ENCODE data around the gene POLA1.

POLA1 gene

DNA sequence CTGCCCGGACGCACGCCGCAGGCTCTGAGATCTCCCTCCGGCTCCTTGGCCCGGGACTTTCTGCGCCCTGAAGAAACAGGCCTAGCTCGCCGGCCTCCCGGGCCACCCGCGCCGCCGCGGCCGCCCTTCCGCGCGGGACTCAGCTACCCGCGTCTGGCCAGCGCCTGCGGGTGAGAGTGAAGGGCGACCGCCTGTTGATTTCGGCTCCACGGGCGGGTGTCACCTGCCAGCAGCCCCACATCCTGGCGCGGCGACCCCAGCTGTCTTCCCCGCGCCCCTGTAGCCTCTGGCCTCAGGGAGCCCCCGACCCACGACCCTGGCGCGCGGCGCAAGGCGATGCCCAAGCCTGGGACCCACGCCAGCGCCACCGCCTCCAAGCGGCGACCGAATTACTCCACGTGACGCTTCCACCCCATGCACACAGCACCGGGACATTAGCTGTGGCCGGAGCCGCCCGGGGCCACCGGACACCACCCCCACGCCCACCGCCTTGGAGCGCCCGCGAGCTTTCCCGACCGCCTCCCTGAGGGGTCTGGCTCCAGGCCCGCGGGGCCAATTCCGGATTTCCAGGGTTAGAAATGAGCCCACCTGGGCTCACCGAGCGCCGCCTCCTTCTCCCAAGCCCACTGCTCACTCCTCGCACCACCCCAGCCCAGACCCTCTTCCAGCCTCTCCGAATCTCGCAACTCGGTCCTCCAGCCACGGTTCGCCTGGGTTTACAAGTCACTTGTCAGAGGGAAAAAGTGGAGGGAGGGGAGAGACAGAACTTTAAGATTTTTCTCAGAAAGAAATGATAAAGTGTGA, 311.9 kb downstream of the POLA1 start:
- DNase-seq (ENCODE audit: low read depth in 1 of 2, low spot score in 1 of 2), result no peak

DNA sequence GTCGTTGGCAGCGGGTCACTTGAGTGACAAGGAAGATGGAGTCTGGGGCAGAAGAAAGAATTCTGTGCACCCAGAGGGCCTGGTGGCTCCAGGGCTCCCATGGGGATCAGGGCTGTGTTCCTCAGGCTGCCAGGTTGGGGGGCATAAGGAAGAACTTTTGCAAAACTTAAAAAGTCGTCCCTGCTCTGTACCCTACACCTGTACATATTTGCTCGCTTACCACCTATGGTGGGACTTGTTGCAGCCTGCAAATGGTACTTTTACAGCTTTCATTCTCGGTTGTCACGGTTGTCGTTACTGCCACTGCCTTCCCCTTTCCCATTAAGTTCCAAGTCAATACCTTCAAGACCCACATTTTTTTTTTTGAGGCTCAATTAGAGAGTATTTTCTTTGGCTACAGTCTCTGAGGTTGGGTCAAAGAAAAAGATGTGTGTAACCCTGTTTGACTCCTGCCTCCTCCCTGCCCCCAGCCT, 312.9 kb downstream of the POLA1 start:
- DNase-seq (ENCODE audit: low read depth in 1 of 2, low spot score in 1 of 2), result no peak

DNA sequence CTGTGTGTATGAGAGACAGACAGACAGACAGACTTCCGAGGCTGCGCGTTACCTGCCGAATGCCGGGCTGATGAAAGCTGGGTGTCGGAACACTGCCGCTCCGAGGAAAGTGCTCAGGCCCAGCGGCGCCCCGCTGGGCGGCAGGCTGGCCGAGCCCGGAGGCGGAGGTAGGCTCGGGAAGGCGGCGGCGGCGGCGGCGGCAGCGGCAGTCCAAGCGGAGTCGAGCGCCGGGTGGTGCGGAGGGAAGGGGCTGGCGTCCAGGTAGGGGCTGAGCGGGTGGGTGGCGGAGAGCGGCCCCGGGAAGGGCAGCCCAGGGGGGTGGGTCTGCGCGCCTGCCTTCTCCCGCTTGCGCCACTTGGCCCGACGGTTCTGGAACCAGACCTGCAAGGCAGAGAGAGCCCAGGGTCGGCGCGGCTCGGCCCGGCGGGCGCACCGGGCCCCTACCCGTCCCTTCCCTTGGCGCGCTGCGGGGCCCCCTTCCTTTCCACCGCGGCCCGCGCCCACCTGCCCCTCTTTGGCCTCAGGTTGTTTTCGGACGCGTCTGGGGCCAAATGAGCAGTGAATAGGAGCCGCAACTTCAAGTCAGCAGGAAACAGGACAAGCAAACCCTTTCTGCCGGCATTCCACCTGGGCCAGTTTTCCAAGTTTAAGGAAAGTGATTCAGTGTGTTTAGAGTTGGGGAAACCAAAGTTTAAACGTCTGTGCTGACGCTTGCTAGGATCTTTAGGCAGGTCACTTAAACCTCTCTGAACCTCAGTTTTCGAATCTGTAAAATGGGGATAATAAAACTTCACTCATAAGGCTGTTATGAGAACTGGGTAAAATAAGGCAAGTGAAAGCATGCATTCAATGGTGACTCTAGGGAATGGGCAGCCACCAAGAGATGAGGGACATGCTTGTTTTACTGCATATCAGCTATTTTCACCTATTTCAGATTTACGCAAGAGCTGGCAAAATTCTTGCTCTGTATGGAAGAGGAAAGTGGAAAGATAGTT, 313.6 kb downstream of the POLA1 start:
- no peak for DNase-seq (ENCODE audit: low read depth in 1 of 2, low spot score in 1 of 2)

DNA sequence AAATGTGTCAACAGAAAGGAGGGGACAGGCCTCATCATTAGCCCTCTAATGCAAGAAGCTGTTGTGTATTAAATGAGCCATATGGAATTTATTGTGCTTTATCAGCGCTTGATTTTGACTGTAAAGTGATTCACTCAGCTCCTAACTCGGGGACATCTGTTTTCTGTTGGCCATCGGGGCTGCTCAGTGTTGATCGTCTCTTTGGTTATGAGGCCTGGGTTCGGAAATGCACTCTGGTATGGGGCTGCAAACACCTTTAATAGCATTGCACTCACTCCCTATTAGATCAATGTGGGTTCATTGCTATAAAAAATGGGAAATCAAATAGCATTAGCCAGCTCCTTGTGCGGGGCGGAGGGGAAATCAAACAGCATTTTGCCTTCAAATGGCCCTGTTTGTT, 315.7 kb downstream of the POLA1 start:
- DNase-seq (ENCODE audit: low read depth in 1 of 2, low spot score in 1 of 2), result no peak

DNA sequence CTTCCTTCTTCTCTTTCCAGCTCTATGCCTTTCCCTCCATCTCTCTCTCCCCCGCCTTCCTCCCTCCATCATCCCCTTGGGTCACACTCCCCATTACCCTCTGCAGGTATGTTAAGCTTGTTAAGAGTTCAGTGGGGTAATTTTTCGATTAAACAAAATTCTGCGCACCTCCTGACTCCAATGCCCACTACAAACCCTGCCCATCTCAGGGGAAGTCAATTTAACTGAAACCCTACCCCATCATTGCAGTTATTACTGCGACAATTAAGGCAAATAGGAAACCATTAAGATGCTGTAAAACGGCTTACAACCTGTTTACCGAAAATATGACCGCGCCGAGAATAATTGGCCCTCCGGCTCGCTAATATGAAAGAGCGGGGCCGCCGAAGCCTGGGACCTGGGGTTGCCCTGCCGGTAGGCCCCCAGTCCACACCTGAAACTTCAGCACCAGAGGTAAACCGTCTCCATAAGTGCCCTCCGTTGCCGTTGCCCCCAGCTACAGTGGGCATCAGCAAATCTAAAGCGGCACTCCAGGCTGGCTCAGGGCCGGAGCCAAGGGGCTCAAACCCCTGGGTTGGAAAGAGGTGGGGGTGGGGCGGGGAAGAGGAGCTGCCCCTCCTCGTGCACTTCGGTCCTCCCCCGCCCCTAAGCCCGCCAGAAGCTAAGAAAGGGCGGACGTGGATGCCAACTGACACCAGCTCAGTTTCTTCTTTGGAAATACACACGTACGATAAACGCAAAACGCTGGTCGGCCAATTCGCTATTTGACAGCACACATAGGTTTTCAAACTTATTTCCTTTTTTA, 317.3 kb downstream of the POLA1 start:
- no peak for DNase-seq (ENCODE audit: low read depth in 1 of 2, low spot score in 1 of 2)

DNA sequence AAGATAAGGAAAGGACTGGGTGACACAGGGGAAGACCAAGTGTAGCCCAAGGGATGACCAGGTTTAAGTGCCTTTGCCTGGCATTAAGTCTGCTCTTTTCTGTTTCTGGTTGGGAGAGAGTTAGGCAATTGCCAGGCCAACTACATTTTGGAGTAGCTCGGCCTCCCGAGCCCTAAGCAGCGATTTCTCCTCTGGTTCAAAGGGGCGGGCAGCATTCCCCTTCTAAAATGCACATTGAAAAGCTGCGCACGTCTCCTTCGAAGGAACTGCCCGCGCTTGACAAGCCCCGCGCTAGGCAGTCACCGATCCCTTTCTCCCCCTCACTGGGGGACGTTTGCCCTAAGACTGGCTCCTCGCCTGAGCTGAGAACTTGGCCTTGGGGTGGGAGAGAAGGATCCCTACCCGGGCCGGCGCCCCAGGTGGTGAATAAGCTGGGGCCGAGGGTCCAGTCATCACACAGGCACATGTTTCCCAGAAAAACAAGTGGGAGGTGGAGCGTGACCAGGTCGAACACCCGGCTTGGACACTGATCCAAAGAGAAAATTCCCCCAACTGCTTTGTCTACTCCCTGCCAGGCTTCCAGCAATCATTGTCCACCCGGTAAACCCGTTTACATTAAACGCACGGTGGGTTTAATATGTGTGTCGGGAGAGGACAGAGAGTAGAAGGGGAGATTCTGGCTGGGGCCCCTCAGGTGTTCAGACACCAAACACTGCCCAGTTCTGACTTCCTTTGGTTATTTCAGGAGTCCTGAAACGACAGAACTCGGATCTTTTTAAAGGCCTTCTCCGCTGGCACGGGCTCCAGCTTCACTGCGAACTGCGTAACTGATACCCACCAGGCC, 318.1 kb downstream of the POLA1 start:
- DNase-seq (ENCODE audit: low read depth in 1 of 2, low spot score in 1 of 2), result no peak

DNA sequence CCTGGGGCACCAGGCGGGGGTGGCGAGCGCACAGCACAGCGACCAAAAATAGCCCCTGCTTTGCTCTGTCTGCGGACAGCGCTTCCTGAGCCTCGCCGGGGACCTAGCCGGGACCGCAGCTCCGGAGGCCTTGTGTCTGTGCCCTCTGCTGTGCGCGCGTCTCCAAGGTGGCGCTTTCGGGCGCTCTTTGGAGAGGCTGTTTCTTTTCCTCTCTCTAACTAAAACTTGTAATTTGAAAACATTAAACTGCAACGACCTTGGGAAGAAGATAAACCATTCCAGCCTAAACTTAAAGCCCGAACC, 318.7 kb downstream of the POLA1 start:
- no peak for DNase-seq (ENCODE audit: low read depth in 1 of 2, low spot score in 1 of 2)

DNA sequence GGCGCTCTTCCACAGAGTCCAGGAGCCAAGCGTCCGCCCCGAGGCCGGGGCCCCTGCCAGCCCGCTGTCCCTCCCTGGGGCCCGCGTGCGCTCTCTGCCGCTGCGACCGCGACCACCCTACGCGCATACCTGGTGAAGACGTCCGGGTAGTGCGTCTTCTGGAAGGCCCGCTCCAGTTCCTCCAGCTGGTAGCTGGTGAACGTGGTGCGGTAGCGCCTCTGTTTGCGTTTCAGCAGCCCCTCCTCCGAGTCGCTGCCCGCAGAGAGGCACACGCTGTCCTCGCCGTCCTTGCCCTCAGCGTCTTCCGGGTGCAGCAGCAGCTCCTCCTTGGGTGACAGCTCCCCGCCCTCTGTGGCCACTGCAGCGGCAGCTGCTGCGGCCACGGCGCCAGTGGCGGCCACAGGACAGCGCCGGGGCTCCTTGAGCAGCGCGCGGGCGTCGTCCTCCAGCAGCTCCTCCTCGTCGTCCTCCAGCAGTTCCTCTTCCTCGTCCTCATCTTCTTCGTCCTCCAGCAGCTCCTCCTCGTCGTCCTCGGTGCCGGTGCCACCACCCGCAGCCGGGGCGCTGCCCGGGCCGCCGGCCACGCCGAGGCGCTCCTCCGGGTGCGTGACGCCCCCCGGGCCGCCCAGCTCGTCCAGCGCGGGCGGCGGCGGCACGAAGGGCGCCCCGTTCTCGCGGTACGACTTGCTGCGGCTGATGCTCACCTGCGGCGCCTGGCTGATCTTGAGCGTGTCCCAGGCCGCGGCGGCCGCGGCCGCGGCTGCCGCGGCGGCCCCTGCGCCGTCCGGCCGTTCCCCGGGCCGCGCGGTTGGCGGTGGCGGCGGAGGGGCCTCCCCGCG, 319.3 kb downstream of the POLA1 start:
- DNase-seq (ENCODE audit: low read depth in 1 of 2, low spot score in 1 of 2), result no peak

DNA sequence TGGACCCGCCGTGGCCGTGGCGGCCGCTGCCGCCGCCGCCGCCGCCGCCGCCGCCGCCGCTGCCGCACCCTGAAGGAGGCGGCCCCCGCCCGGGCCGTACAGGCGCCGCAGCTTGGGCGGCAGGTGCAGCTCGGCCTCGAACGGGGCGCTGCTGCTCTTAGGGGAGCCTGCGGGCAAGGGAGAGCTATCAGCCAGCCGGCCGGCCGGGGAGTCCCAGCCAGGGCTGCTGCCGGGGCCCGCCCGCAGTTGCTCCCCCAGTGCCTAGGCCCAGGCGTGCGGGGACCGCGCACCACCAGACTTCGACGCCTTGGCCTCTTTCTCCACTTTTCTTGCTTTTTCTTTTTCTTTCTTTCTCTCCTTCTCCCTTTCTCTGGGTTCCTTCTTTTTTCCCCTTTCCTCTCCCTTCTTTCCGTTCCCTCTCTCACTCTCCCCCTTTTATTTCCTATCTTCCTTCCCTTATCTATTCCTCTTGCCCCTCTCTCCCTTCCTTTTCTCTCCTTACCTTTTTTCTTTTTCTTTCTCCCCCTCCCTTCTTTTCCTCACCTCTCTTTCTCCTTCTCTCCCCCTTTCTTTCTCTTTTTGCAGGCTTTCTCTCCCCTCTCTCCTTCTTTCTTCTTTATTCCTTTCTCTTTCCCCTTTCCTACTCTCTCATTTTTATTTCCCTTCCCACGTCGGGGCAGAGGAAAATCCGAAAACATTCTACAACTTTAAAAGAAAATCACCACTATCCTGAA, 320.1 kb downstream of the POLA1 start:
- no peak for DNase-seq (ENCODE audit: low read depth in 1 of 2, low spot score in 1 of 2)

DNA sequence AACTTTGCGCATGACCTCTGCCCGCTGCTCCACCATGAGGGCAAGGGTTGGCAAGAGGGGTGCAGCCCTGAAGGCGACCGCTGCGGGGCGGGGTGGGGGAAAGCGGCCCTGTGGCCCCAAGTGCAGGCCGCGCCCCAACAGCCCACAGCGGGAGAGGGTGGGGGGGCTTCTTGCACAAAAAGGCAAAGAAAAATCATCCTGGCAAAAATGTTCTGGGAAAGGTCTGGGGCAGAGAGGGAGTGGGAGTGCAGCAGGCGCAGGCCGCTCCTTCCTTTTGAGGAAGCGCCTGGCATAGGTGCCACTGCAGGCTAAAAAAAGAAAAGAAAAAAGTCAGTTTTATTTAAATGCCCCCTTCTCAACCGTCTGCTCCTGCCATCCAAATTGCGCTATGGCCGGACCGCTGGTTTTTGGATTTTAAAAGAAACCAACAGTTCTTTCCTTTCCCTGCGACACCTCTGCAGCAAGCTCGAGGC, 320.7 kb downstream of the POLA1 start:
- no peak for DNase-seq (ENCODE audit: low read depth in 1 of 2, low spot score in 1 of 2)

DNA sequence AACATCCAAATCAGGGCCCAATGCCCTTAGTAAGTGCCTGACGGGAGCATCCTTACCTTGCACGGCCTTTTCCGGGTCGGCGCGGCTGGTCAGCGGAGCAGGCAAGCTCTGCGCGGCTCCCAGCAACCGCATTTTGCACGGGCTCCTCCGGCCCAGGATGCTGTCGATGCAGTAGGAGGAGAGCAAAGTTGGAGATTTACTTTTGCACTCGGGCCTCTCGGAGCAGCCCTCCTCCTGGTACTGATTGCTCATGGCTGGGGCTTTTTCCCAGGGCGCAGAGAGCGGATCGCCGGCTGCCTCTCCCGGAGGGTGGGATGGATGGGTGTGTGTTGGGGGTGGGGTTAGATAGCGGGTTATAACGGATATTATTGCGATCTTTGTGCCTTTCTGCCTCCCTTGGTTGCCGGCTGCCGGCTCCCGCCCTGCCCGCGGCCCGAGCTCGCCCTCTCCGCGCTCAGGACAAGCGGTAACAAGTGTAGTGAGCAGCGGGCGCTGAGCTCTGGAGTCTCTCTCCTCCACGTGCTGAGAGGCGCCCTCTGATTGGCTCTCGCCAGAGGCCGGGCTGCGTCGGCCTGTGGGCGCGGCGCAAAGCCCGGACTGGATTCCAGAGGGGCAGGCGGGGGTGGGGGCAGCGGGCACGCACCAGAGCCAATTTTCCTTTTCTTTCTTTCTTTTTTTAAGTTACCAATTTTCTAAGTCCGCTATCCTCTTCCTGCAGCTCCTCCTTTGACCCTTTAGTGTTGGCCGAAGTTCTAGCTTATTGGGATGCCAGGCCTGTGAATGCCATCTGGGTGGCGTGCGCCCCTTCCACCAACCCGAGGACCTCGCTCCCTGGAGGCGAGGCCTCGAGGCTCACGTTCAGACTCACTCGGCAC, 322.0 kb downstream of the POLA1 start, which contains the start of gene ARX:
ARX (minus strand) TSS at position 480 of the 875 bp plus-strand sequence; CDS start at position 252, 228 bp downstream.
- no peak for DNase-seq (ENCODE audit: low read depth in 1 of 2, low spot score in 1 of 2)

DNA sequence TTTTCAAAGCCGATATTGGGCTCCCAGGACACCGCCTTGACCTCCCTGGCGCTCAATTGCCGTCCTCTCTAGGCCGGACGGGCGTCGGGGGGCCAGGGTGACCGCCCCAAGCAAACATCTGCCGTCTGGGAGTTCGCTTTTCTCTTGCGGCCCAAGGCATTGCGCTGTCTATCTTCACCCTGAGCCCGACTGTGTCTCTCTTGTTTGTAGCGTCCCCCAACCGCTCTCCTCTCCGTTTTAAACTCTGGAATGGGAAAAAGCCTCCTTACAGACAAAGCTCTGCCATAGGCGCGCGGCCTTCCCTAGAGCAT, 322.6 kb downstream of the POLA1 start:
- DNase-seq (ENCODE audit: low read depth in 1 of 2, low spot score in 1 of 2), result no peak

DNA sequence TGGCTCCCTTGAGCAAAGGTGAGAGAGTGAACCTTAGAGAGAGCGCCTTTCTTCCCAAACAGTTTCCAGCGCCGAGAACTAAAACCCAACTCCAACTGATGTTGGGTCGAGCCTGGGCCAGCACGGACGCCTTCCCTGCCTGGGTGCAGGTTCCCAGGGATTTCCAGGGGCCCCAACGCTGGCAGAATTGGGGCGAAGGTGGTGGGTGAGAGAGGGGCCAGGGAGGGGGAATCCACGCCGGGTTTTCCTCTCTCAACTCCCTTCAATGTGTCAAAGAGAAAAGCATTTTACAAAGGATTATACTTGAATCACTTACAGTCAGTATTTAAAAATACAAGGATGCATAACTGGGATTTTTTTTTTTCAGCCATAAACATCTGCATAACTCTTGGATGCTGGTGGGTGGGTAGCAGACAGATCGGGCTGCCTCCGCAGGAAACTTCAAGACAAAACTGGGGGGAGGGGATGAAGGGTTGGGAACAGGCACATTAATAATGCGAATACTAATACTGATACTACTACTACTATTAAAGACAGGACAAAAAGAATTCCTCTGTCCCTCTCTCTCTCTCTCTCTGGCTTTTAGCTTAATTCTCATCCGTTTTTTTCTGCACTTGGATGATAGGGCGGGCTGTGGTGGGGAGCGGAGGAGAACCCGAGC, 323.4 kb downstream of the POLA1 start:
- no peak for DNase-seq (ENCODE audit: low read depth in 1 of 2, low spot score in 1 of 2)

DNA sequence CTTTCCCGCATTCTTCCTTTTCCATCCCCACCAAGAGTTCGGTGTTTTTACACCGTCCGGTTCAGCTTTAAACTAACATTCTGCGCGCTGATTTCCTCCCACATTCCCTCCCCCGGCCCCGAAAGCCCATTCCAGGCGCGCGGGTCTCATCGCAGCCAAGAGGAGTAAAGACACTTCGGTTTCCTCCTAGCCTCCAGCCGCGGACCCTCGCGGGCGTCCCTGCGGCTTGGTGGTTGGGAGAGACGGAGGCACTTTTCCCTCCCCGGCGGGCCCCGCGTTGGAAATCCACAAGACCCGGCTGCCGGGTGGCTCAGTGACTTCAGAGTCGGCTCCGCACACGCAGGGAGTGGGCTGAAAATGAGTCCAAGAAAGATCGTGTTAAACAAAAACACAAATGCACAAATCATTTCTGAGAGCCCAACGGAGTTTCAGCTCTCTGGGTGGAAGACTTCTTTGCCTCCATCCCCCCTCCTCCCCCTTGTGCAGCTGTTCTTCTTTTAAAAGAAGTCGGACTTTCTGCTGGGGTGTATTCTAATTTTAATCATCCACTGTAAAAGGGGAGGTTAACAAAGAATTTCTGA, 324.0 kb downstream of the POLA1 start:
- DNase-seq (ENCODE audit: low read depth in 1 of 2, low spot score in 1 of 2), result no peak

DNA sequence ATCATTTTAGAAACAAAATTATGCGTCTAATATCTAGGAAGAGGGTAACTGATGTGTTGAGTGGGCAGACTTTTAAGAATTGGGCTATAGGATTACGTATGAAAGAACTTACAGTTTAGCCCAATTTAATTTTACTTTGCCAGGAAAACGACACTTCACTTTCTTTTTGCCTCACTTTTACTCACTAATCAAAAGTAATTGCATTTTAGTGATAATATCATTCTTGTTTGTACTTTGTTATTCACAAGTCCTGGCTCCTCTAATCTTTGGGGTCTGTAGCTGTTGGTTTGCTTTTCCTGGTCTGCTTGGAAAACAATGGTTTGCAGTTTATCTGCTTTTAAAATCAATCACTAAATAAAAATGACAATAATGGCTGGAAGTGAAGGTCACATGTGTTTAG, 325.0 kb downstream of the POLA1 start:
- no peak for DNase-seq (ENCODE audit: low read depth in 1 of 2, low spot score in 1 of 2)

DNA sequence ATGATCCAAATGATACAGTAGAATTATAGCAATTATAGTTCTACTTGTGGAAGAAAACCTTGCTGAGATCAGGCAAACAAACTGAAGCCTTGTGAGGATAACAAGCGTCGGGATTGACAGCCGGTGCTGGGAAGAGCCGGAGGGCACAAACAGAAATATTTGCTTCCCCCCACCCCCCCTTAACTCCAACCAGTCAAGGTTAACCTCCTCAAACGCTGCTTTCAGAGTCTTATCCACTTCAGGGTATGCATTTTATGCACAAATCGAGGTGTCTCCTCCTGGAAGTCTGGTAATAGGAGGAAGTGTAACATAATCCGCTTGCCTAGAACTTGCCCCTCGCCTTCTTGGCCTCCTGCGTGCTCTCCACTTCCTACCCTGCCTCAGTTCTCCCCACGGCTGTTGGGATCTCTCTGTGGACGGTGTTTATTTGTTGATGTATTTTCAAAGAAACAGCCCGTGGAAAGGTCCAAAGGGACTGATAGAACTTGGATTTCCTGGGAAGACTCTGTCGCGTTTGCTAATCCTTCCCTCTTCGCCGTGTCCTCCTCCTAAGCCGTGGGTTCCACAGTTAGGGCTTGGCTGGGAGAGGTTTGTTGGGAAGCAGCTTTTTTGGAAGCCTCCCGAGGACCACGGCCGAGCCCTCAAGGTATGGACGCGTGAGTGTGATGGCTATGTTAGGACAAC, 326.1 kb downstream of the POLA1 start:
- DNase-seq (ENCODE audit: low read depth in 1 of 2, low spot score in 1 of 2), result no peak
